ENCODE results near the gene EVA1A.

DNA sequence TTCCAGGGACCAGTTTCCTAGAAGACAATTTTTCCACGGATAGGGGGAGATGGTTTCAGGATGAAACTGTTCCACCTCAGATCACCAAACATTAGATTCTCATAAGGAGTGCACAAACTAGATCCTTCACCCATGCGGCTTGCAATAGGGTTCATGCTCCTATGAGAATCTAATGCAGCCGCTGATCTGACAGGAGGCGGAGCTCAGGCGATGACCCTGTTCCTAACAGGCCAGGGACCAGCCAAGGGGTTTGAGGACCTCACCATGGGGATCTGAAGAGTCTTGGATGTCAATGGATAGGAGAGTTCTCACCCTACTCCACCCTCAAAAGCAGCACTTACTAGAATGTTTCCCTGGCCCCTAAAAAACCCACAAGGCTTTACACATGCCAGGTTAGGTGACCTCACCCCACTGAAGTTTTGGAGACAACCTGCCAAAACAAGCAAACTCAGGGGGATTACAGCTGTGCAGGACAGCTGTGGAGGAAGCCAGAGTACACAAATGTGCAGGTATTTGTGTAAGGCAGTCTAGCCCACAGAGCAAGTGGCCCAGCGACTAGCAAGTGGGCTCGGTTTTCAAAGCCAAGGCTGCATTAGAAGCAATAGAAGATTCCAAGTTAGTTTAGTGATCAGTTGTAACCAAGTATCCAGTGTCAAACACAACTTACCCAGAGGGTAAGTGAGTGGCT is 3.9 kb downstream of the EVA1A start:
- TF ChIP-seq YY1 (tag by site-specific recombination; IDR thresholded peaks at IDR 0.05) (no peak), ZBTB7A (tag by site-specific recombination; IDR thresholded peaks at IDR 0.05; ENCODE audit: low read depth) (no peak), ZNF239 (tag by site-specific recombination; IDR thresholded peaks at IDR 0.05) (no peak)
